ELF-1 (cell line): ENCODE results near the gene COL11A2.
"Not testable (repeated sequence)": the region's sequence is repeated elsewhere in the genome, so short reads cannot be mapped to it uniquely, and the experiment has no call there.

Source experiments
- DNase-seq: peaks from one replicate; pipeline ENCODE4 v3.0.0-alpha.2; 2016; ENCODE audit warnings: low read depth, low spot score

COL11A2 gene

DNA sequence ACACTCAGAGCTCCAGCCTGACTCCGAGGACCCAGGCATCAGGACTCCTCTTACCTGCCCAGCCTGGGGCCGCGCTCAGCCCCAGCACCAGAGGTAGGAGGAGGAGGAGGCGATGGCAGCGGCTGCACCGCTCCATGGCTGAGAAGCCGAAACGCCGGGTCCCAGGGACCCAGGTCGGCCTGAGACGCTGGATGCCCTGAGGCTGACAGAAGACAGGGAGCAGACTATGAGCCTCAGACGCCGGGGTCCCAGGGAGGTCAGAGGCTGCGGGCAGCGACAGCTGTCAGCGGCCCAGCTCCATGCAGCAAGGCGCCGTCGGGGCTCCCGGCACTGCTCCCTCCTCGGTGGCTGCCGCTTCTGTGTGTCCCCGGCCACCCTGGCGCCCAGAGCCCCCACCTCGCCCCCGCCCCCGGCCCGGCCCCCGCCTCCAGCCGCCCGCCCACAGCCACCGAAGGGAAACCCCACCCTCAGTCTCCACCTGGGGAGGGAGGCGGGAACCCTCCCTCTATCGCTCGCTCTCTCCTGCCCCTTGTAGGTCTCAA, at the start of gene COL11A2:
TSS of gene COL11A2 (minus strand) at position 363 of the 542 bp plus-strand sequence. CDS start at position 136, 227 bp downstream.
- DNase-seq: peak; percentile 56

DNA sequence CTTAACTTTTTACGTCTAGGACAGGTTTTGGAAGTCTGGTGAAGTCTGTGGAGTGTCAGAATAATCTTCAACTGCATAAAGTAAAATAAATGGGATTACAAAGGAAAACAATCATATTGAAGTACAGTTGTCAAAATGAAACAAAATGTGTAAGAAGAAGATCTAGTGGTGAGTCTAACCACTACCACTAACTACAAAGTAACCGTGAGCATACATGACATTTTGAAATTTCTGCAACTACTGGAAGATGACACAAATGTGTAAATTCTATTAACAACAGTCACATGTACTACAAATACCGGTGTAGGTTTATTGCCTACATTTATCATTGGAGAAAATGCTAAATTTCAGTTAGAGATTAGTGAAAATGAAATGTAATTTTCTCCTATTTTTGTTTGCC, 49.7 kb upstream of the COL11A2 start:
- no peak for DNase-seq

DNA sequence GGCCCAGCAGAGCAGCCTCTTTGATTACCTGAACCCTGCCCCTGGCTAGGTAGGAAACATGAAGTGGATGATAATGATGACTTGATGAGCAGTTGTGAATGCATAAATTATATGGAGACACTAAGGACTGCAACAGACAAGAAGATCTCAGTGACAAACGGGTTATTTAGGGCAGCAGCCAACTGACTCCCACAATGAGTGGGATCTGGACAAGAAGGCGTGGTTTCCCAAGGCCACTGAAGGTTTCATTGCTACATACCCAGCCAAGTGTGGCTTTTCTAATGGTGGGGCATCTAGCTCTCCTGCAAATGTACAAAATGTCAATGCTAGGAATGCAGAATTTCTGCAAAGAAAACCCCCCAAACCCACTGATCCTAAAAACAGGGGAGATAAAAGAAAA, 45.5 kb upstream of the COL11A2 start:
- no peak for DNase-seq

DNA sequence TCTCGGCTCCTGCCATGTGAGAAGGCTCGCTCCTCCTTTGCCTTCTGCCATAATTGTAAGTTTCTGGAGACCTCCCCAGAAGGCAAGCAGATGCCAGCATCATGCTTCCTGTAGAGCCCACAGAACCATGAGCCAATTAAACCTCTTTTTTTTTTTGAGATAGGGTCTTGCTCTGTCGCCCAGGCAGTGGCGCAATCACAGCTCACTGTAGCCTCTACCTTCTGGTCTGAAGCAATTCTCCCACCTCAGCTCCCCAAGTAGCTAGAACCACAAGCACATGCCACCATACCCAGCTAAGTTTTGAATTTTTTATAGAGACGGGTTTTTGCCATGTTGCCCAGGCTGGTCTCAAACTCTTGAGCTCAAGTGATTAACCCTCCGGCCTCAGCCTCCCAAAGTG, 44.6 kb upstream of the COL11A2 start:
- DNase-seq: no peak

DNA sequence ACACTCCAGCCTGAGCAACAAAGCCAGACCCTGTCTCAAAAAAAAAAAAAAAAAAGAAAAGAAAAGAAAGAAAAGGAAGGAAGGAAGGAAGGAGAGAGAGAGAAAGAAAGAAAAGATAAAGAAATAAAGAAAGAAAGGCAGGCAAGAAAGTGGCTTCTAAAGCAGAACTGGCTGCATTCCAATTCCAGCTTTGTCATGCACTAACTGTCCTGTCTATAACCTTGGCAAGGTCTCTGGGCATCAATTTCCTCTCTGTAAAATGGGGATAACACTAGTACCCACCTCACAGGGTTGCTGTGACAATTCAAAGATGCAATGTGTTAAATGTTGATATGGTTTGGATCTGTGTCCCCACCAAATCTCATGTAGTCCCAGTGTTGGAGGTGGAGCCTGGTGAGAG, 44.1 kb upstream of the COL11A2 start:
- no peak for DNase-seq

DNA sequence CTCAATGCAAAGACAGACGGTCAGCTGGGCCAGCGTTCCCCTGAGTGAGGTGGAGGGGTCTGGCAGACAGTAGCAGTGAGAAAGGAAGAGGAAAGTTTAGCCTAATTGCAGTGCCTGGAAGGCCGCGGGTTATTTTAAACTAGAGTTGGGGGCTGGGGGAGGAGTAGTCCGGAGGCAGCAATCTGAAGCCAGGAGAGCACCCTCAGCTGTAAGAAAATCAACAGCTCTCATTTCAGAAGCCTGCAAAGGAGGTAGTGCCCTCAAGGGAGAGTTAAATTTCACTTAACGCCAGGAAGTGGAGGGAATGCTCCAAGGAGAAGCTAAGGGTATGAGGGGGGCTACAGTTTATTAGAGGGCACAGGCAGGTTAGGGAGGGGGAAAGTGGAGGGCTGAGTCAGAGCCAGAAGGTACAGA, 43.0 kb upstream of the COL11A2 start:
- peak; percentile 82 for DNase-seq

DNA sequence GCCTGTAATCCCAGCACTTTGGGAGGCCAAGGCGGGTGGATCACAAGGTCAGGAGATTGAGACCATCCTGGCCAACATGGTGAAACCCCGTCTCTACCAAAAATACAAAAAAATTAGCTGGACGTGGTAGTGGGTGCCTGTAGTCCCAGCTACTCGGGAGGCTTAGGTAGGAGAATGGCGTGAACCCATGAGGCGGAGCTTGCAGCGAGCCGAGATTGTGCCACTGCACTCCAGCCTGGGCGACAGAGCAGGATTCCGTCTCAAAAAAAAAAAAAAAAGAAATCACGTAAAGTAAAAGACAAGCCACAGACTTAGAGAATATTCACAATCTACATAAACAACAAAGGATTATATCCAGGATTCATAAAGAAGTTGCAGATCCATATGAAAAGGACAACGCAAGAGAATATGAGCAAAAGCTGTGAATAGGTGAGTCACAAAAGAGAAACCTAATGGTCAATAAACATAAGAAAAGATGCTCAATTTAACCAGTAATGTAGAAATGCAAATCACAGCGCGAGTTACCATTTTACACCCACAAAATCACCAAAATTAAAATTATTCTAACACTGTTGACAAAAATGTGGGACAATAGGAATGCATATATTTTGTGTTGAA, 34.3 kb upstream of the COL11A2 start:
- not testable (repeated sequence) for DNase-seq

DNA sequence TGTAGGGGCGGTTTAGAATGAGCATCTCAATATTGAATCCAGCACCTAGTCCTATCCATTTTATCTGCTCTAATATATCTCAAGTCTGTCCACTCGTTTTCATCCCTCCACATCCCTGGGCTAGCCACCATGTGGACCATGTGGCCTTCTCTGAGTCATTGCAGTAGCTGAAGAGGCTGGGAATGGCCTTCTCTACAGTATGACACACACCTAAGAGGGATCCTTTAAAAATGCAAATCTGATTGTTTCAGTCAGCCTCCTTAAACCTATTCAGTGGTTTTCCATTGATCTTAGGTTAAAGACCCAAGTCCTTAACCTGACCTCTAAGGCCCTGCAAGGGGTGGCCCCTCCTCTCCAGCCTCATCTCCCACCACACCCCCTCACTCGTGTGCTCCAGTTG, 25.4 kb upstream of the COL11A2 start:
- peak; percentile 27 for DNase-seq

DNA sequence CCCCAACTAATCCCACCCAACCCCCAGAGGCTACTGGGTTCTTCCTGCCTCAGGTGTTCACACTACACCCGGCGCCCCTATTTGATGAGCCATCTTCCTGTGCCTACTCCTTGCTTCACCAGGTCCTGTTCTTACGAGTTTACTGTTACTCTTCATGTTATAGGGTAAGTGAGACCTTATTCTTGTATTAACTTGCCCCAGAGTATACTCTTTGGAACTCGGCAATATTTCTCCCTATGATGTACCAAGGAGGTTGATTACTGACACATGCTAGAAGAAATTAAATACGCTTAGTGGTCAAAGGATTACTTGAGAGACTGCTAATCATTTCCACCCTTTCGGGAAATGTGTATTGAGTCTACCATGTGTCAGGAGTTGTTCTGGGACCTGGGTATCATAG, 25.0 kb upstream of the COL11A2 start:
- no peak for DNase-seq

DNA sequence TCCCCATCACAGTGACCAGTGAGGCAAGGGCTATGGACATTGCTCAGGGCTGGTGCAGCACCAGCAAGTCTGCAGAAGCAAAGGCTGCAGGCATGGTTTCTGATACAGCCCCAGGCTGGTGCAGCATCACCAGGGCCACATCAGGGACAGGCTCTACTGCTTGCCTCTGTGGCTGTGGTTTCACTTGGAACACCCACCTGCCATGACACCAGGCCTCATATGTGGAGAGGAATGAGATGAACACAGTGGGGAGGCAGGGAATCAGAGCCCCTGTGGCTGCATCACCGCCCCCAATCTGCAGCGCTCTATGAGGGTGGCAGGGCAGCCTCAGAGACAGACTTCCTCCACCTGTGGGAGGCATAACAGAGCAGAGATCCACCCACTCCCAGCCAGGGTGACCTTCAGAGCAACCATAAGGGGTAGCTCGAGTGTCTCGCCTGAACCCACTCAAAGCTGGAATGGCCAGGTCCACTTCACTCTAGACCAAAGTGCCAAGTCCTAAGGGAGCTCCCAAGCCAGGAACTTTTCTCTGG, 23.9 kb upstream of the COL11A2 start:
- DNase-seq: no peak

DNA sequence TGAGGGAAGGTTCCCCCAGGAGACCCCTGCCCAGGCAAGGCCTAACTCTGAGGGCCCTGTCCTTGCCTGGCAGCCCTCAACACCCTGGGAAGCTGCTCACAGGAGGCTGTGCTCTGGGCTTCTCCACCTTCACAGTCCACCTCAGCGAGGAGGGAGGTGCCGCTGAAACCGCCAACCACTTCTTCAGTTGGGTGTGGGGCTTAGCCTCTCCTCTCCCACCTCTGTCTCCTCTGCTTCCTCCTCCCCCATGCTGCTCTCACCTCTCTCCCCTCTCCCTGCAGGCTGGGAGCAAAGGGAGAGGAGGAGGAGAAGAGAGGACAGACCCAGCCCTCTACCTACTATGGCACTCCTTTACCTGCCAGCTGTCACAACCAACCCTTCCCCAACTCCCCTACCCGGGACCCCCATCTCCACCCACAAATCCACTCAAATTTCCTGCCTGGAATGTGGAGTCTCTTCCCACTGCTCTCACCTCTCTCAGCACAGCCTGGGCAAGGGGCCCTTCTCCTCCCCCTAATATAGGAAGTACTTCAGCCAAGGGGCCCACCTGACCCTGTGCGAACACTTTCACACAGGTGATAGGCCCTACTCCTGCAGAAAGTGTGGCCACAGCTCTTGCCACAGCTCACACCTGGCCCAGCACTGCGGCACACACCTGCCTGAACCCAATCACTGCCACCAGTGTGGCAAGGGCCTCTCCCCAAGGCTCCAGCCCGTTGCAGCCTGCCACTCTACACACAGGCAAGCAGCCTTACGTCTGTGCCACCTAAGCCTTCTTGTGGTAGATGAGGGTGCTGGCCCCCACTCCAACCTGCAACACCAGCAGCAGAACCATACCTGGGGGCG, 23.2 kb upstream of the COL11A2 start:
- DNase-seq: no peak

DNA sequence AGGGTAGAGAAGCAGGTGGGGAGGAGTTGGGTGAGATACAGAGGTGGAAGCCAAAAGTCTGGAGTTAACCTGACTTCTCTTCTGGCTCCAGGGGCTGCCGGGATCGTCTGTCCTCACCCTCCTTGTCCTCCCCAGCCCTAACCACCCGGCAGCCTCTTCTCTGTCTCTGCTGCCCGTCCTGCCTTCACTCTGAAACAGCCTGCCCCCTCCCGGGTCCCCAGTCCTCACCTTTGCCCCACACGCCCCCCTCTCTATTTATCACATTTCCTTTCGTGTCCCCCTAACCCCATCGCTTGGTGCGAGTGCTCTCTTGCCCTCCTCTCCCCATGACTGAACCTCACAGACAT, 21.7 kb upstream of the COL11A2 start:
- DNase-seq: no peak

DNA sequence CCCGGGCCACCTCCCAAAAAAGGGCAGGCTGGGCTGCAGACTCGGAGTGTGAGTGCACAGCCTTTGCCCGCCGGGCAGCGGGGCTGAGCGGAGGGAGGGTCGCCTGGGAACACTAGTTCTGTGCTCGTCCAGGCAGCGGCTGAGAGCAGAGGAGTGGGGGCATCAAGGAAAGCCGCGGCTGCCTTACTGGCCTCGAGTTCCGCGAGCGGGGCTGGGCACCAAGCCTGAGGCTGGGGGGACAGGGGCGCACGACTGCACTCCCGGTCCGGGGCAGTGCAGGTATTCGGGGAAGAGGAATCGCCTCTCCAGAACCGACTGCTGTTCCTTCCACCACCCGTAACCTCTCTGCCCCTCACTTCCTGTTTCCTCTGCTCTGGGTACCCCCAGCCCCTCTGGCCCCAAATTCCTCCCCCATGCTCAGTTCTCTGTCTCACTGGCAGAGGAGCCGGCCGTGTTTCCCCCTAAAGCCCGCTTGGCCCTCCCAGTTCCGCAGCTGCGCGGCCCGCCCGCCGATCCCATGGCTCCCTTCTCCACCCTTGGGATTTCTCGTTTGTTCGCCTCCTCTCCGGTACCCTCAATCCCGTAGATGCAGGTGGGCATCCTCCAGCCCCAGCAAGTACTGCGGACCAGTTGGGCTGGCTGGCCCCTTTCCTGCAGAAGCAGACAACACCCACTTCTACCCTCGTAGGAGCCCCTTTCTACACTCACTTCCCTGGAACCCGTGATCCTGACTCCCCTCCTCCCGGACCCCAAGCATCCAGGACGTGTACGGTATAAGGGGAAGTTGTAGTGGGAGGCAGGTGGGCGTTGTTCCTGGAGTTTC, 21.1 kb upstream of the COL11A2 start:
- DNase-seq: peak; percentile 74

DNA sequence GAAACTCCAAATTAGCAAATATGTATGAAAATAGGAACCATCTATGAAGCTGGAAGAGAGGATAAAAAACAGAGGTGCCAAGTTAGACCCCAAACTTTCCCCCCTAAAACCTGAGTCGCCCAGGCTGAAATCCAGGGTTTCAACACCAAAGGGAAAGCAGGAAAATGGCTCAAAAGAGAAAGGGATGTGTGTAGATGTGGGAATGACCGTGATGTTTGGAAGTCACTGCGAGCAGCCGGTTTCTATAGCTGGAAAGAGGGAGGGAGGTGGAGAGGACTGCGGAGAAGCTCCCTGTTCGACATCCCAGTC, 20.5 kb upstream of the COL11A2 start:
- DNase-seq: no peak

DNA sequence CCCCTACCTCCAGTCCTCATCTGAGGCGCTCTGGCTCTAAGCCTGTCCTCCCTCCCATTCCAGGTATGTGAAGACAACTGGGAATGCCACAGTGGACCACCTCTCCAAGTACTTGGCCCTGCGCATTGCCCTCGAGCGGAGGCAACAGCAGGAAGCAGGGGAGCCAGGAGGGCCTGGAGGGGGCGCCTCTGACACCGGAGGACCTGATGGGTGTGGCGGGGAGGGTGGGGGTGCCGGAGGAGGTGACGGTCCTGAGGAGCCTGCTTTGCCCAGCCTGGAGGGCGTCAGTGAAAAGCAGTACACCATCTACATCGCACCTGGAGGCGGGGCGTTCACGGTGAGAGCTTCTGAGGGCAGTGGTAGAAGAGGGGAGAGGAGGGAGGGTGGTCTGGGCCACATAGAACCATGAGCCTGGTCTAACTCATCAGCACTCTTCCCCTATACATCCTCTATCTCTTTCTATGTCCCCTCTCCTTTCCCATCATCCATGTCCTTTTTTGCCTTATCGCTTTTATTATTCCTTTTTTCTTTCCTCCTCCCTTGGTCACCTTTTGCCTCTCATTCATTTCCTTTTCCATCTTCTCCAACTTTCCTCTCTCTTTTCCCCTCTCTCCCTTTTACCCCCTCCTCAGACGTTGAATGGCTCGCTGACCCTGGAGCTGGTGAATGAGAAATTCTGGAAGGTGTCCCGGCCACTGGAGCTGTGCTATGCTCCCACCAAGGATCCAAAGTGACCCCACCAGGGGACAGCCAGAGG, 19.6 kb upstream of the COL11A2 start:
- DNase-seq: no peak

DNA sequence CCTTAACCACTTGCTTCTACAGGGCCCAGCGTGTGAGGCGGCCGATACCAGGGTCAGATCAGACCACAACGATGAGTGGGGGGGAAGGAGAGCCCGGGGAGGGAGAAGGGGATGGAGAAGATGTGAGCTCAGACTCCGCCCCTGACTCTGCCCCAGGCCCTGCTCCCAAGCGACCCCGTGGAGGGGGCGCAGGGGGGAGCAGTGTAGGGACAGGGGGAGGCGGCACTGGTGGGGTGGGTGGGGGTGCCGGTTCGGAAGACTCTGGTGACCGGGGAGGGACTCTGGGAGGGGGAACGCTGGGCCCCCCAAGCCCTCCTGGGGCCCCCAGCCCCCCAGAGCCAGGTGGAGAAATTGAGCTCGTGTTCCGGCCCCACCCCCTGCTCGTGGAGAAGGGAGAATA, 18.9 kb upstream of the COL11A2 start:
- no peak for DNase-seq

DNA sequence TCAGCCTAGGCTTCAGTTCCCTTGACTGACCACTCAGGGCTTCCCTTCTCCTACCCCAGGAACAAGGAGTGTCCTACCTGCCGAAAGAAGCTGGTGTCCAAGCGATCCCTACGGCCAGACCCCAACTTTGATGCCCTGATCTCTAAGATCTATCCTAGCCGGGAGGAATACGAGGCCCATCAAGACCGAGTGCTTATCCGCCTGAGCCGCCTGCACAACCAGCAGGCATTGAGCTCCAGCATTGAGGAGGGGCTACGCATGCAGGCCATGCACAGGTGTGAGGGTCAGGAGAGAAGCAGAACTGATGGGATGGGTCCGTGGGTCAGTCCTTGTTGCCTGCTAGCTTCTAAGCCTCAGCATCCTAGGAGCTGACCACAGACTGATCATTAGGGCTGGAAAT, 17.6 kb upstream of the COL11A2 start:
- no peak for DNase-seq

DNA sequence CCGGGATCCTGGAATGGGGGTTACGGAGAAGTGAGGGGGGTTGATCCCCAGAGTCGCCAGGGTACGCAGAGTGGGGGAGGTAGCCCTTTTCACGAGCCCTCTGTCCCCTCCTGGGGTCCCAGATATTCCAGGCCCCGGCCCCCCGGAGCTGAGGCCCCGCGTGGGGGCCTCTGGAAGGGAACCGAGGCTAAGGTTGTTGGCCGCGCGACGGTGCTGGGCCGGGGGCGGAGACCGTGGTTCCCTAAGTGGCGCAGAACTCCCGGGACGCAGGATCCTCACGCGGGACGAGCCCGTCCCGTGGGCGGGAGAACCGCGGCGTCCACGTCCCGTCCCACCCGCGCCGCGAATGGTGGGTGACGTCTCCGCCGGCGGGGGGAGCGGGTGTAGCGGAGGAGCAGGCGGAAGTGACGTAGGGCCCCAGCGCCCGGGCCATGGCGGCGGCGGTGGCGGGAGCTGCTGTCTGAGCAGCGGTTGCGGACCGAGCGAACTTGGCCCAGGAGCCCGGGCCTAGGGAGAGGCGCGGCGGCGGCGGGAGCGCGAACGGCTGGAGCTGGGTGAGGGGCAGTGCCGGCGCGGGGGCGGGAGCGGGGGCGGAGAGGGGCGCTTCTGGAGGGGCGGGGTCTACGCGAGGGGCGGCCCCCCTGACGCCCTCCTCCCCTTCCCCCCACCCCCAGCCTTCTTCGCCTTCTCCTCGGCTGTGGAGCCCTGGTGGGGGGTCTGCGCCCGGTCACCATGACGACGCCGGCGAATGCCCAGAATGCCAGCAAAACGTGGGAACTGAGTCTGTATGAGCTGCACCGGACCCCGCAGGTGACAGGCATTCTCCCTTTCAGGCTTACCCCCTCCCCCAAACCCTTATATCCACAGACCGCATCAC, 16.1 kb upstream of the COL11A2 start, which contains the start of gene RING1:
TSS of gene RING1 (plus strand) at position 410 of the 877 bp plus-strand sequence. CDS start at position 733, 323 bp downstream.
- peak; percentile 72 for DNase-seq

DNA sequence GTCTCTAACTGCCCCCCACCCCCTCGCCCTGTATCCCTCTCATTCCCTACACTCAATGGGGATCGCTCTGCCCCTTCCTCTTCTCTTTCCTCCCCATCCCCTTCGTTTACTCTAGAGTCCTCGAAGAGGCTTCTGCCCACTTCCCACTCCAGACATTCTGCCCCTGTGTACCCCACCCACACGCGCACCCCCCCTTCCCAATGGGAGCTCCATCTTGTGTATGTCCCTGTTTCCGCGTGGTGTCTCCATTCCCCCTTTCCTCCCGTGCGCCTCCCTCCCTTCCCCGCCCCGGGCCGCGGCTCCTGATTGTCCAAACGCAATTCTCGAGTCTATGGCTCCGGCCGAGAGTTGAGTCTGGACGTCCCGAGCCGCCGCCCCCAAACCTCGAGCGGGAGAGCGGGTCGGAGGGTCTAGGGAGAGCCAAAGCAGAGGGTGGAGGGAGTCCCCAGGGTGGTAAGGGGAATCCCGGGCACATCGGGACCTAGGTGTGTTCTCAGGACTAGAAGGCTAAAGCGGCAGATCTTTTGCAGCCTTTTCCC, 15.4 kb upstream of the COL11A2 start:
- no peak for DNase-seq
